ENCODE data around the gene PRM3.

PRM3 gene

GRCh38 chr16:11278681-11279628 is 5.5 kb upstream of the PRM3 start:
- no peak for DNase-seq (ENCODE audit: low read depth)
- TF ChIP-seq CTCF (conservative IDR thresholded peaks at IDR 0.05; ENCODE audit: low read depth, low read length), result no peak

GRCh38 chr16:11277607-11278337 is 4.3 kb upstream of the PRM3 start:
- DNase-seq (ENCODE audit: low read depth), result no peak
- no peak overlapping the region for H3K4me3 ChIP-seq (ENCODE audit: low read depth, low read length)
- no peak for TF ChIP-seq CTCF (conservative IDR thresholded peaks at IDR 0.05; ENCODE audit: low read depth, low read length)

More at GRCh38 chr16:11278681-11279628, 5.5 kb upstream of the PRM3 start:
- no peak overlapping the region for H3K4me3 ChIP-seq (ENCODE audit: low read depth, low read length)

GRCh38 chr16:11276896-11277593 is 3.6 kb upstream of the PRM3 start:
- no peak overlapping the region for H3K4me3 ChIP-seq (ENCODE audit: low read depth, low read length)
- no peak for TF ChIP-seq CTCF (conservative IDR thresholded peaks at IDR 0.05; ENCODE audit: low read depth, low read length)
- no peak for DNase-seq (ENCODE audit: low read depth)

GRCh38 chr16:11276143-11276895 is 2.9 kb upstream of the PRM3 start, which contains the start of gene PRM2:
PRM2 (minus strand) TSS chr16:11276480; CDS start chr16:11276370, 110 bp downstream.
- no peak for TF ChIP-seq CTCF (conservative IDR thresholded peaks at IDR 0.05; ENCODE audit: low read depth, low read length)
- H3K4me3 ChIP-seq (ENCODE audit: low read depth, low read length), result no peak within 1 kb of the TSS
- DNase-seq (ENCODE audit: low read depth), result no peak

- DNase-seq (ENCODE audit: low read depth), result no peak
- no peak overlapping the region for H3K4me3 ChIP-seq (ENCODE audit: low read depth, low read length)
- TF ChIP-seq CTCF (conservative IDR thresholded peaks at IDR 0.05; ENCODE audit: low read depth, low read length), result no peak
Measured at GRCh38 chr16:11274964-11275363, 1.5 kb upstream of the PRM3 start.

GRCh38 chr16:11273721-11274324 is 394 bp upstream of the PRM3 start:
- TF ChIP-seq CTCF (conservative IDR thresholded peaks at IDR 0.05; ENCODE audit: low read depth, low read length), result no peak
- peak; percentile 13 for DNase-seq (ENCODE audit: low read depth)
- no peak overlapping the region for H3K4me3 ChIP-seq (ENCODE audit: low read depth, low read length)
